ENCODE measurements around the gene PDE11A.

Gene PDE11A

DNA sequence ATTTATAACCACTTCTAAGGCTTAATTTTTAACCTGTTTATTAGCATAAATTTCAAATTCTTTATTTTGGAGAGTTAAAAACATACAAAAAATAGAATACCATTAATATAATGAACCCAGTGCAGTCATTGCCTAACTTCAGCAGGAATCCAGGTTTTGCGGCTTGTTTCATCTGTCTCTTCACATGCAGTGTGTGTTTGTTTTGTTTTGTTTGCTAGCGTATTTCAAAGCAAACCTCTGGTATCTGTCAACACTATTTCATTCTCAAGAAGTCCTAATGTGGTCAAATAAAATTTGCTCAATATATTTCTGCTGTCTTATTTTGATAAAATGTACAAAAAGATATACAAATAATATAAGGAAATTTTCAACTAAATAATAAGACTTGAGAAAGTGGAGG lies 351.5 kb downstream of the PDE11A start:
- DNase-seq: no peak

DNA sequence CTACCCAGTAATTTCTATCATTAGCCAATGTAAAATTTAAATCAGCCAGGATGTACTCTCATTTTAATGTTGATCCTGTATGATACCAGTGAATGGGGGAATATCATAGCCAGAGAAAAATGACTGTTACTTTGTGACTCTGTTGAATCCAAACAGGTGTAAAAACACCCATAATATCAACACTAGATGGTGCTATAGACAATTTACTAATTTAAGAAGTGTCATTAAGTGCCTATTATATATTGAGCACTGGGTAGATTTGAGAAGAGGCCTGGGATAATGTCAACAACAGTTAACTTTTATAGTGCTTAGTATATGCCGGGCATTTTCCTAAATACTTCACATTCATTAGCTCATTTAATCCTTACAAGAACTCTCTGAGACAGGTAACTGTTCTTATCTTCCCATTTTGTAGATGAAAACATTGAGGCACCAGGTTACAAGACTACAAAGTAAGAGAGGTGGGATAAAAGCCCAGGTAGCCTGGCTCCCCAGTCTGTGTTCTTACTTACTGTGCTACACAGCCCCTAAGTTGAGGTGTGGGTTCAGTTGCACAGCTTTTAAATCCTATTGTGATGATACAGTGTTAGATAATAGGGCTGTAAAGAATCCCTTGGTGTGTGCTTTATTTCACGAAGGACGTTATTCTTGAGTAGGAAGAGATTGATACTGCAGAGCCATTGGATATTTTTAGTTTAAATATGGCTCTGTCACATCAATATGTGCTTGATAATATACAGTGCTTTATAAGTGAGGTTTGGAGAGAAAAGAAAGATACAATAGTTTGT lies 354.6 kb downstream of the PDE11A start:
- DNase-seq: no peak

DNA sequence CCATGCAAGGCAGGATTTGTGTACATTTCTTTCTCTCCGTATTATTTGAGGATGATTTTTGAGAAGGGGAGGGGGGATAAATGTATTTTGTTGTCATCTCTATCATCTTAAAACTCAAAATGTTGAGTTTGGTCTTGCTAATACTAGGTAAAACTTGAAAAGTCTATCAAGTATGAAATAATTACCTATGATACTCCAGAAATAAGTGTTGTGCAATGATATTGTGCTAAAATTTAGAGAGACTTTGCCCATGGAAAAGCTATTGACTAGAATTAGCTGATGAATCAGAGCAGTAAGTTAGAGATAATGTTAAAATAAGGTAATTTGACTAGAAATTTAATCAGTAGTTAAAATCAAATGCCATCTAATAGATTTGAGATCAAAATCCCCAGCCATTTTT lies 356.1 kb downstream of the PDE11A start:
- DNase-seq: no peak

DNA sequence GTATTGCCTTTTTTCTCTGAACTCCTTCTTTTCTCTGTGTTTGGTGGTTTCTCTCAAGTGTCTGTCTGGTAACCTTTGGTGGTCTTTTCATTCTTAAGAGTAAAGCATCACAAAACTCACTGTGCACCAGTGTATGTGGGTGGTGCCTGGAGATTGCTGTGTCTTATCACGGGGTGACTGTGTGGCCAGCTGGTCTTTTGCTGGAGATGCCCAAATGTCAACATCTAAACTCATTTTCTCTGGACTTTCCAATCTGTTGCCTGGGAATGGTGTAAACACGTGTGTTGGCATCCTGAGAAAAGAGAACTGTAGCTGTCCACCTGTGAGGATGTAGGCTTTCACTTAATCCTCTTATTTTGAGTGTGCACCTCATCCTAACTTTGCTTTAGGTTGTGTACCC lies 356.8 kb downstream of the PDE11A start:
- no peak for DNase-seq

DNA sequence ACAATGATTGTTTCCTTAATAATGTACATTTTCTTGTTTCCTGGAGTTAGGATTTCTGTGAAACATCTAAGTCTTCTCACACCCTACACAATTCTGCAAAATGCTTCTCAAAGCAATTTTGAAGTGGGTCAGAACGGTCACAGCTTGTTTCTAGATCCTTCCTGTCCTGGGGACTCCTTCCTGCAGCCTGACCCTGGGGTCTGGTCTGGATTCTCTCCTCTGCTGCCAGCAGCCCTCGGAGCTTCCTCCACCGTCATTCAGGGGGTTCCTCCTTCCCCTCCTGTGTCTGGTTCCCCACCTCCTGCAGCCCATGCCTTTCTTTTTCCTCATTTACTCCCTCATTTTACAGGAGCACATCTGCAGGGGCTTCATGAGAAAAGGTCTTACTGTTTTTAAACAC lies 357.9 kb downstream of the PDE11A start:
- no peak for DNase-seq

DNA sequence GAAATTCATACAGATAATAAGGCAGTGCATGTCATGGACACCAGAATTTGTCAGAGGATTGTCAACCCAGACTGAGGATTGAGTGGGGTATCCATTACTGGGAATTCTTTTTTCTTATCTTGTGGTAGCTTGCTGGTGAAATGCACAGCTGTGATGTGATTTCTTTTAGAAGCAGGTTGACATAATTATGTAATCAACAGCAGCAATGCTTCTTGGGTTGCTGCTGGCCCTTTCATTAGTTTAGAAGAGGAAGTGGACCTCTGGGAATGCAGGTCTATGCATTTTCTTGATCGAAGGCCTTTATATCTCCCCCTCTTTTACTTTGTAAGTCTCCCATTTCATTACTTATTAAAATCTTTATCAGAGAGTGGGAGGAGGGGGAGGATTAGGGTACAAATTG lies 360.1 kb downstream of the PDE11A start:
- no peak for DNase-seq

DNA sequence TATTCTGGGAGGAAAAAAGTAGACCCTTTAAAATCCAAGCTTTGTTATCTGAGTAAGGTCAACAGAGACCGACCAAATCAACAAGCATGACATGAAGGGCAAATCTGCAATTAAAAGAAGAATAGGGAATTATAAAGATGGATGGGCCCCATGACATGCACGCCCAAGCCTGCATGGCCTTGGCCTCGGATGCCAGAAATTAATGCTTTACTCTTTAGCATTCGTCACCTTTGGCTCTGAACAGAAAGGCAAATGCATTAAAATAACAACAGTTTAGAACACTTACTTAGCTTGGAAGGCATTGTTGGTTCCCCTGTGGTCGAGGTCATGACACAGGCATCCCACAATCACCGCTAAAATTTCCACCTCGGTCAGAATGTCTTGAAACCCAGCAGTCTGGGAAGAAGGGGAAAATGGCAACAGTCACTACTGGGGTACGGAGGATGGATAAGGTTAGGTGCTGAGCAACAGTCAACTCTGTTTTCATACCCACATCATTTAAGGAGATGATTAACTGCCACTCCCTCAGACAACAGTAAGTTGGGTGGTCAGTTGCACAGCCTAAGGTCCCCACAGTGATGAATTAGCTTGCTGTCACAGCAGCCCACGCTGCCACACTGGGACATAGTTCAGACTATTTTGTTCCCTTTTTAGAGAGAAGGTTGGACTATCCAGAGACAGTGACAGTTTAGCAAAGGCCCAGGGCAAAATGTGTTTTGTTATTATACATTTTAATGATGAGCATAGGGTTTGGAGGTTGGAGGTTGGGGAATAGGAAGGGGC lies 360.9 kb downstream of the PDE11A start:
- DNase-seq: no peak

DNA sequence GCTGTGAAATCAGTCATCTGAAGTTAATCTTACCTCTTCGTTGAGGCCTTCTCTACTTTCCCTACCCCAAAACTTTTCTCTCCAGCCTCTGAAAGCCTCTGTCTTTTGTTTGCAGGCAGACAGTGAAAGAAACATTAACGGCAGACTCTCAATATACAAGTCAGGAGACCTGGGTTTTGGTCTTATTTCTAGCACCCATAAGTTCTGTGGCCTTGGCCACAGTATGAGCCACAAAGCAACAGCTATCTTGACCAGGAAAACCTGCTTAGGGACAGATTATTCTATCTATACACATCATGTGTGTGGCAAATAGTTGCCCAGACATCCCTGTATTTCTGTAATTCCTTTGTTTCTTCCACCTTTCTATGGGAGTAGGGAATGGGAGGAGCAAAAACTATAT lies 361.7 kb downstream of the PDE11A start:
- DNase-seq: no peak

DNA sequence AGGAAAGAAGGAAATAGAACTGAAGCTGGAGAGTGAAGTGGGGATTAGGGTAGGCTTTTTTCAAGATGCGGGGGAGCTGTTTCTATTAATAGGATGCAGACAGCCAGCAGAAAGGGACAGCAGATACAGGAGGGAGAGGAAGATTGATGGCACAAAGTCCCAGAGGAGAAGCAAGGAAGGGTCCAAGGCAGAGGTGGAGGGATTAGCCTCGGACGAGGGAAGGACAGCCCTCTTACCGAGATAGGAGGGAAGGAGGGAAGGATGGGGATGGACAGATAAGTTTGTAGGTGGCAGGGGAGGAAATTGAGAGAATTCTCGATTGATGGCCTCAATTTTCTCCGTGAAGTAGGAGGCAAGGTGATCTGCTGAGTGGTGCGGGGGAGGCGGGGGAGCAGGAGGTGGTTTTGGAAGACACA lies 362.6 kb downstream of the PDE11A start:
- DNase-seq: no peak

DNA sequence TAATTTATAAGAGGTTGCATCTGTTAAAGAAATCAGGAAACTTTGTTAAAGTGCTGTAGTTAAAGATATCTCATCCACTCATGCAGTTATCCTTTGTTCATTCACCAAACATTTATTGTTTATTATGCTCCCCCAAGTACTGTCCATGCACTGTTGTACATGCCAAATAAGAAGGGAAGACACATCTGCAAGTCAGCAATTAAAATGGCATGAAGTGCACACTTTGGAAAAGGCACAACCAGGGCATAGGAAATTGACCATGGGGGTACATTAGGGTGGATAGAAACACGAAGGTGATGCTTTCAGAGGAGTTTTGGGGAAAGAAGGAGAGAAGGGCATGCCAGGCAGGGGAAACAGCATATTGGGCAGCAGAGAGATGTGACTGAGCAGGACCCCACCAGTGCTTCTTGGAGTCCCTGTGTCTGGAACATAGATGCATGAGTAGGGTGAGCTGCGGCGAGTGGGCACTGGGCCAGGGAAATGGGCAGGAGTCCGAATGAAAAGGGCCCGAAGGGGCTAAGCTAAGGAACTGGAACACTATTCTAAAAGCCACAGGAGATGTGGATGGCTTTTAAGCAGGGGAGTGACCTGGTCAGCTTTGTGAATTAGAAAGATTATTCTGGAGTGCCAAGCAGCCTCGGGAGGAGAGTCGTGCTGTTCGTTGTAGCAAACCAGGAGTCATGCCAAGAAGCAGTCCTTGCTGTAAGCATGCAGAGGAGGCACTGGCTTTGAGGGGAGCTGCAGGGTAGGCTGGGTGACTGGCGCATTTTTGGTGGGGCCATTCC lies 363.7 kb downstream of the PDE11A start:
- no peak for DNase-seq

DNA sequence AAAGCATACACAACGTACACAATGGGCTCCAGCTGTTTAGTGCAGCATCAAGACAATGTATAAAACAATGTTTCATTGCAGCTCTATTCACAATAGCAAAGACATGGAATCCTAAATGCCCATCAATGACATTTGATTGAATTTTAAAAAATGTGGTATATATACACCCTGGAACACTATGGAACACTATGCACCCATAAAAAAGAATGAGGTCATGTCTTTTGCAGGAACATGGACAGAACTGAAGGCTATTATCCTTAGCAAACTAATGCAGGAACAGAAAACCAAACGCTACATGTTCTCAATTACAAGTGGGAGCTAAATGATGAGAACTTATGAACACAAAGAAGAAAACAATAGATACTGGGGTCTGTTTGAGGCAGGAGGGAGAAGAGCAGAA lies 364.5 kb downstream of the PDE11A start:
- no peak for DNase-seq

DNA sequence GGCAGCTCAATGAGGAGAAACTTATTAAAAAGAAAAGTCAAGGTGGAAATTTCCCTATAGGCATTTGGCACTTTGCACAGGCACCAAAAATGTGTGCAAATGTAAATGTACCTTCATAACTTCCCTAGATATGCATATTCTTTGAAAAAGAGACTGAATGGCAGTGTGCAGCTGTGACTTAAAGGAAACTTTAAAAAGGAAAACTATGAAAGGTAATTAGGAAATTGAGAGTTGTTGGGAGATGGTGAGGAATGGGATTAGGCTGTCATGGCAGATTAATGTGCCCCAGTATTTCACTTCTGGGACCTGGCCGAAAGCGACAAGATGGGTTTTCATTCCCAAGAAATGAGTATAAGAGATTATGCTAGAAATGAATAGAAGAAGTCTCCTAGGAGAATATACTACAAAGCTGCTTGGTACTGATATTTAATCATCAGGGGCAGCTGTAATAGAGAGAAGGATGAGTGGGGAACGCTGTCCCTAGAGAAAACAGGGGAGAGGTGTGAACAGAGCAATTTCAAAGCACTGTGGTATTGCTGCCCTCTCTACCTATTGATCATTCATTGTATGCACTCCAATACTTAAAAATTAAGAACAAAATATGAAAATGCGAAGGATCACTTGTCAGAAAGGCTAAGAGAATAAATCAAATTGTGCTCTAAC lies 366.9 kb downstream of the PDE11A start:
- no peak for DNase-seq

DNA sequence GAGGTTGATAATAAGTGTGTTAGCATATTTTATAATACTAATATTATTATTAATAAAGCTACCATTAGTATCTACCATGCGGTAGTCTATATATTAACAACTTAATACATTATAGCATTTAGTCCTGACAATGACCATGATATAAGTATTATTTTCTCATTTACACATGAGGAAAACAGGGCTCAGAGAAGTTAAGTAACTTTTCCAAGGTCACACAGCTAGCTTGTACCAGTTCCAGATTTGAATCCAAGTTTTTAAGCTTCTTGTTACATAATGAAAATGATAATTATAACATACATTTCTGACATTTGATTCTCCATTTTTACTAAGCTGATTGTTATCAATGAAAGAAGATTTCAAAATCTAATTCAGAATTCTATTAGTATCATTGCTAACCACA lies 369.4 kb downstream of the PDE11A start:
- DNase-seq: no peak

DNA sequence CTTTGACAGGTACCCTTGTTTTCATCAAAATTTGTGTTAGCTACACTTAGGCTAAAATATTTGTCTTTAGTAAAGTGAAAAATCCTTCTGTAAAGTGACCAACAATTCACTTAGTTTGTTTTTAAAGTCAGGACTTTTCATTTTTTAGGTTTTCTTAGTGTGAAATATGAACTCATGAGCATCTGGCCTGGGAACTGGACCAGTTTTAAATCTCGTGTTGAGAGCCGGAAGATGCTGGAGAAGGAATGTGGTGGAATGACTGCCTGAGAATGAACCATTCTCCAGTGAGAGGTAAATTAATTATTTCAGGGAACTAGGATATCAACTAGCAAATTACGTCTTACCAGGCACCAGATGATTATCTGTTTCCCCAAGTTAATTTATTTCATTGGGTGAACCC lies 374.3 kb downstream of the PDE11A start:
- no peak for DNase-seq

DNA sequence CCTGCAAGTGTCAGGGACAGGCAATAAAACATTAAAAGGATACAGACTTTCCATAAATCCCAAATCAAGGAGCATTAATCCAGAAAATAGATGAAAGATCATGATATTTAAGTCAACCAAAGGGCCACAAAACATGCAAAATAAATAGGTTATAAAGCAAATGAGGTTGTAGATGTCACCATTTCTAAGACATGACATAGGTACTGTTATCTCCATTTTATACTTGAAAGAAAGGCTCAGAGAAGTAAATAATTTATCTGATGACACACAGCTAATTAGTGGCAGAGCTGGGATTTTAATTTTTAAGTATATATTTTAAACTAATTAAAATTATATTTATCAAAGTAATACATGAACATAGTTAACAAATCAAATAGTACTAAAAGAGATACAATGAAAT lies 378.2 kb downstream of the PDE11A start:
- no peak for DNase-seq

DNA sequence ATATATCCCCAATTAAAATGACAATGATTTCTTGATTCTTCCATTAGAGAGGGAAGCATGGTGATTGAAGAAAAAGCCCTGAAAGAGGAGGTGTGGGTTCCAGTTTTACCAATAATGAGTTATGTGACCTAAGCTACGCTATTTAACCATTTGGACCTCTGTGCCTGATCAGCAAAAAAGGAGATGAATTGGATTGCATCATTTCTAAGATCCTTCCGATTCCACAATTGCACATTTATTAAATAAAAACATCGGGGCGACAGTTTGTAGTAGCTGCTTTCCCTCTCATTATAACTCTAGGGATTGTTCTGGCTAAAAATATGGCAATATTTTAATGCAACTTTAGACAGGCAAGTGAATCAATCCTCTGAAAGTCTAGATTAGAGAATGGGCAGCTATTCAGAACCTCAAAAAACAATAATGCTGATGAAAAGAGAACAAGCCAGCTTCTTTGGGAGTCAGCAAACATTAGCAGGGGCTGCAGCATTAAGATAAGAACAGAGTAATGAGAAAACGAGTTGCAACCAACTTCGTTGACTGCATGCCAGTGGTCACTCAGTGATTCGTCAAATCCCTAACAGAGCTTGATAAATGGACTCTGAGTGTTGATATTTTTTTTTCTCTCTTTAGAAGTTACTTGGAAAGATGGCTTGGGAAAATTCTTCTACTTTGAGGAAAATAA lies 378.8 kb downstream of the PDE11A start:
- DNase-seq: no peak

DNA sequence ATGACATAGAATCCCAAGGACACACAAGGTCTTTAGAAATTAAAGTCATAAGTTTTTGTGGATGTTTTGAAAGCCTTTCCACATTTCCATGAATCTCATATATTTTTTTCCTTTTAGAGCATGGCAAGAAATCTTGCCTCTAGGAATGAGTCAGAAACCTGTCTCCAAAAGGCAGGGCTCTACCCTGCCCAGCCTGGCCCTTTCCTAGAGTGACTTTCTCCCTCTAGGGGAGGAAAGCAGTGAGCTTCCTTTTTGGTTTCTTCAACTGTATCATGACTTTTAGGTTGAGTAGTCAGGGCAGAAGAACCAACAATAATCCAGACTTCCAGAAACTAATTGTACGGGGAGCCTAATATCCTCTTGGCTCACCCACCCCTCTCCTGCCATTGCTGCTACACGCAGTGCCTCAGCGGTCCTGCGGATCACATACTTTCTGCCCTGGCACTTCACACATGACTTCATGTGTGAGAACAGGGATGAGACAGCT lies 379.8 kb downstream of the PDE11A start:
- DNase-seq: no peak

DNA sequence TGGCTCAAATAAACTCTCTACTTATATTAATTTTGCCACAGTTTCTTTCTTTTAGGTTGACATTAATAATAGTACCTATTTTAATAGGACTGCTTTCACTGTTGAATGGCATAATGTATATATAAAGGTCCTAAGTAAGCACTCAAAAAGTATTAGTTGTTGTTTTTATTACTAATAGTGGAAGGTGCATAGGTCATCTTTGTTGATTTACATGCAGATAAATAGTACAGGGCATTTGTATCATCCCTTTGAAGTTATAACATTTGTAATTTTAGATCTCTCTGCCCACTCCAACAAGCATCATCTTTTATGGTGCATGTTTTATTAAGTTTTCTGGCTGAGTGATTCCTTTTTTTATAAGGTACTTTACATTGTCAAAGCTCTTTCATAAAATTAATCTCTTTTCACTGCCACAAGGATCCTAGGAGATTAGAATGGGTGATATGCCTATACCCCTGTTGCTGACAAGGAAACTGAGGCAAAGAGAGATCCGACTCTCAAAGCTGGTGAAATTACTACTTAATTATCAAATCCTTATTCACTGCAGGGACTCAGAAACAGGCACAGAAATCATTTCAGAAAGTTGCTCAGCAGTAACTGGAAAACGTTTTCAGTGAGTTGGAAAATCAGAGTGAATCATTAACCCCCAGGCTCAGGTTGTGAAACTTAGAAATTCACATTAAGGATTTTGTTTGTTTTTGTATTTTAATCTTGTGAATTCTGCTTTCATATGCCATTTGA lies 380.4 kb downstream of the PDE11A start:
- DNase-seq: no peak

DNA sequence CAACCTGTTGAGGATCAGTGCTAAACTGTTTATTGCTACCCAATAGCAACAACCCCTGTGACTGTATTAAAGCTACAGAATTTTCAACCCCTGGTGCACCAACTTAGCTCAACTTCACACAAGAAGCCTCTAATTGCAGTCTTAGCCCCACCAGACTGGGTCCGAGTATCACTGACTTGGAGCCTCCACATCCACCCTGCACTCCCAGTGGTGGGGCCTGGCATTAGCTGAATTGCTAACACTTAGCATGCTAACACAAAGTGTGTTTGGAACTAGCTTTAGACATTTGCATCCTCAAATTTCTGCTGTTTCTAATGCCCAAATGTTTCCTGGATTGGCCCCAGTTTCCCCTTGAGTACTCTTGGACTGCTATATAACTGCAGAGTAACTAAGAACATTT lies 381.4 kb downstream of the PDE11A start:
- DNase-seq: no peak

DNA sequence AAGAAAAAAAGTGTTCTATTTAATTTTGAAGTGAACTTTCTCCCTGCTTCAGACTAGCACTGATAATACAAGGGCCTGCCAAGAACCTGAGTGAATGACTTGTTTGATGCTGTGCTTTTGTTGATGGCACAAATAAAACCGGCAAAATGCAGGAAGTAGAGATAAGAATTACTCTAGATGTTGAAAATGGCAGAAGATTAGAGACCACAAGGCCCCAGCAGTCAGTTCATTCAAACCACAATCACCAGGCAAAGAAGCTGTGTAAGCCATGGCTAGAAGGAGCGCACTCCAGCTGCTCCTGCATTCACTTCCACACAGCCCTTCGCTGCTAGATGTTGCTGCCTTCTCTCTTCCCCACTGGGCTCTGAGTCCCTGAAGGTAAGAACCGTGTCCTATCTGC lies 383.0 kb downstream of the PDE11A start:
- no peak for DNase-seq

DNA sequence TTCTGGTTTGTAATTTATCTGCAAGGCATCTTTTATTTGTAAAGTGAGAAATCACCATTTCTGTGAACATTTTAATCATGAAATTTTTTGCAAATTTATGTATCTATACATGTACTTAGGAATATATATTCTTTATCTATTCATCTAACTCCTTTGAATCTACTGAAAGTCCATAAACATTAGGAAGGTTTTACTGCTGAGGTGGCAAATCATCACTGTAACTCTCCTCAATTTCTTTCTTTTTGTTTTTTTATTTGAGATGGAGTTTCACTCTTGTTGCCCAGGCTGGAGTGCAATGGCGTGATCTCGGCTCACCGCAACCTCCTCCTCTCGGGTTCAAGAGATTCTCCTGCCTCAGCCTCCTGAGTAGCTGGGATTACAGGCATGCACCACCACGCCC lies 383.7 kb downstream of the PDE11A start:
- no peak for DNase-seq

DNA sequence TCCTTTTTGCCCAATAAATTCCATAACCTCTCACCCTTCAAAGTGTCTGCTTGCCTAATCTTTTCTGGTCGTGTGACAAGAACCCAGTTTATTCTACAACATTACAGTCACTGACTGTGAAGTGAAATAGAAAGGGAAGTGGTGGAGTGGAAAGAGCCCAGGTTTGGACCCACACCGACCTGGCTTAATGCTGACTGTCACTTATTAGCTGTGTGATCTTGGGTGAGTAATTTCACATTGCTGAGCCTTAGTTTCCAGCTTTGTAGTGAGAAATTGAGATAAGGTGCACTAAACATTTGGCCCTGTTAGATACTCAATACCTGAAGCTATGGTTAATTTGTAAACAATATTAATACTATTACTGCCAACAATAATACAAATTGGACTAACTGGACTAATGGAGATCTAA lies 388.9 kb downstream of the PDE11A start:
- no peak for DNase-seq
